NCI-H524 (cell line): Measurements from ENCODE around the gene RND2.

Experiments used
- DNase-seq, 2 experiments: peaks; one replicate each; lab custom pipeline; 2025; lab: John Stamatoyannopoulos, UW

RND2 gene

DNA sequence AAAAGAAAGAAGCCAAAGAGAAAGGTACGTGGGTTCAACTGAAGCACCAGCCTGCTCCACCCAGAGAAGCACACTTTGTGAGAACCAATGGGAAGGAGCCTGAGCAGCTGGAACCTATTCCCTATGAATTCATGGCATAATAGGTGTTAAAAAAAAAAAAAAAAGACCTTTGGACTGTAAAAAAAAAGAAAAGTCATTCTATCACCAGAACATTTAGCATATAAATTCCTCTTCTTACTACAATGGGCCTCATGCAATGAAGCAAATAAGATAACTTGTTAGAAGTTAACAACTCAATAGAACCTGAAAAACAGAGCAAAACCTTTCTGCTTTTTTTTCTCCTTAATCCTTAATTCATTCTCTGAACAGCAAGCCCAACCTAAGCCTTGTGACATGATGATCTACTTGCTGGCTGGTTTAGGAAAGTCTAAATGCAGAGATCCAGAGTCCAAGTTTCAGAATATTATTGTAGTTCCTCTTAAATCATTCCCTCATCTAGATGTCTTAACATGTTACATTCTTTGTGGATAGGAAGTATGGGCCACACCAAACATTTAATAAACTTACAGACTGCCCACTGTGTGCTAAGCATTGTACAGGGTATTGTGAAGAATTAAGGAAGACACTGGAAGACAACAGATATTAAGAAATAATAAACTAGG is 54.7 kb downstream of the RND2 start:
- DNase-seq: no peak
